ENCODE results near the gene ZNF883.
"Not testable (repeated sequence)": the region's sequence is repeated elsewhere in the genome, so short reads cannot be mapped to it uniquely, and the experiment has no call there.

Gene ZNF883

GRCh38 chr9:113011911-113012381, at the start of gene ZNF883:
Gene ZNF883, minus strand, starts transcription at chr9:113012192.
- DNase-seq (ENCODE audit: low read depth), result peak; percentile 8

- not testable (repeated sequence) for DNase-seq (ENCODE audit: low read depth)
These were observed 49.3 kb upstream of the ZNF883 start for GRCh38 chr9:113061072-113061850.

GRCh38 chr9:113059581-113060284, 47.7 kb upstream of the ZNF883 start:
- DNase-seq (ENCODE audit: low read depth), result not testable (repeated sequence)

GRCh38 chr9:113057193-113057592, 45.2 kb upstream of the ZNF883 start:
- no peak for DNase-seq (ENCODE audit: low read depth)

- DNase-seq (ENCODE audit: low read depth), result peak; percentile 87
These were observed 44.5 kb upstream of the ZNF883 start, which contains the start of gene ZFP37 for GRCh38 chr9:113056191-113057106. Gene ZFP37, minus strand, starts transcription at chr9:113056724. Its CDS starts 36 bp downstream, at chr9:113056688.

- no peak for DNase-seq (ENCODE audit: low read depth)
These were observed 31.1 kb upstream of the ZNF883 start for GRCh38 chr9:113042884-113043657.

- DNase-seq (ENCODE audit: low read depth), result no peak
These were observed 14.2 kb upstream of the ZNF883 start for GRCh38 chr9:113026200-113026599.

- no peak for DNase-seq (ENCODE audit: low read depth)
These were observed 6.3 kb upstream of the ZNF883 start for GRCh38 chr9:113018247-113018646.

- DNase-seq (ENCODE audit: low read depth), result no peak
These were observed 500 bp upstream of the ZNF883 start for GRCh38 chr9:113012492-113012891.

- no peak for DNase-seq (ENCODE audit: low read depth)
These were observed 6.2 kb downstream of the ZNF883 start for GRCh38 chr9:113005777-113006176.

GRCh38 chr9:112997236-112997941, 14.6 kb downstream of the ZNF883 start:
- DNase-seq (ENCODE audit: low read depth), result no peak

- no peak for DNase-seq (ENCODE audit: low read depth)
These were observed 40.6 kb downstream of the ZNF883 start for GRCh38 chr9:112971415-112971814.

GRCh38 chr9:112970939-112971338, 41.1 kb downstream of the ZNF883 start:
- no peak for DNase-seq (ENCODE audit: low read depth)

- DNase-seq (ENCODE audit: low read depth), result no peak
These were observed 42.3 kb downstream of the ZNF883 start for GRCh38 chr9:112969730-112970129.

GRCh38 chr9:112955550-112955949, 56.4 kb downstream of the ZNF883 start:
- no peak for DNase-seq (ENCODE audit: low read depth)

GRCh38 chr9:112945620-112946208, 66.3 kb downstream of the ZNF883 start:
- DNase-seq (ENCODE audit: low read depth), result no peak

- no peak for DNase-seq (ENCODE audit: low read depth)
These were observed 72.6 kb downstream of the ZNF883 start for GRCh38 chr9:112939418-112939817.

GRCh38 chr9:112933696-112934095, 78.3 kb downstream of the ZNF883 start:
- no peak for DNase-seq (ENCODE audit: low read depth)

- DNase-seq (ENCODE audit: low read depth), result peak; percentile 13
These were observed 86.8 kb downstream of the ZNF883 start for GRCh38 chr9:112925058-112925641.

- peak; percentile 24 for DNase-seq (ENCODE audit: low read depth)
These were observed 90.4 kb downstream of the ZNF883 start for GRCh38 chr9:112921549-112921948.

All from GM04504 (cell line).